Gastrocnemius medialis (tissue), 4 donors: ENCODE measurements around the gene PRPF40B. TPM values are rescaled to one million over a fixed set of nuclear protein-coding genes. Genes with fewer than 3 reads are reported as not detected.

Experiments
- ATAC-seq, 2 donors: fragments of 150-250 bp; one replicate each; pipeline ENCODE4 v1.9.1; 2016
- DNase-seq, 2 donors: peaks; one replicate each; pipeline ENCODE4 v3.0.0-alpha.2; 2019
- H3K27ac ChIP-seq, 4 donors: fragments of 200-600 bp; sonication (generic); 1 replicate in 1 of 4; 2 replicates in 3 of 4; pipeline ENCODE4 v1.5.1; 2016 to 2018; ENCODE audit warnings: mild to moderate bottlenecking in 2 of 4, moderate library complexity in 1 of 4
- H3K27me3 ChIP-seq, 3 donors: fragments of 200-600 bp; sonication (generic) in 2 of 3; 1 replicate in 1 of 3; 2 replicates in 2 of 3; pipeline versions ENCODE4 v1.5.1 to v1.6.0; 2016 to 2019; ENCODE audit warnings: mild to moderate bottlenecking in 1 of 3, moderate library complexity in 1 of 3
- H3K36me3 ChIP-seq, 2 donors: fragments of 200-600 bp; sonication (generic) in 1 of 2; one replicate each; pipeline ENCODE4 v1.5.1; 2017 to 2018
- H3K4me1 ChIP-seq, 2 donors: fragments of 200-600 bp; sonication (generic) in 1 of 2; one replicate each; pipeline ENCODE4 v1.5.1; 2016 to 2017; ENCODE audit warnings: mild to moderate bottlenecking in 2 of 2
- H3K4me3 ChIP-seq, 4 donors: fragments of 200-600 bp; sonication (generic) in 3 of 4; 1 replicate in 1 of 4; 2 replicates in 3 of 4; pipeline ENCODE4 v1.5.1; 2016 to 2019; ENCODE audit warnings: mild to moderate bottlenecking in 2 of 4
- H3K9me3 ChIP-seq, 3 donors: fragments of 200-600 bp; sonication (generic) in 2 of 3; 1 replicate in 1 of 3; 2 replicates in 2 of 3; pipeline ENCODE4 v1.5.1; 2016 to 2019
- CTCF ChIP-seq, 5 experiments: fragments of 450-650 bp in 3 of 5; fragments of 200-600 bp in 2 of 5; sonication (generic) in 2 of 5; IDR thresholded peaks in 4 of 5; conservative IDR thresholded peaks in 1 of 5; 1 replicate in 4 of 5; 2 replicates in 1 of 5; pipeline ENCODE4 v1.5.1; 2016 to 2019; ENCODE audit warnings: antibody characterized with exemption in 5 of 5, mild to moderate bottlenecking in 3 of 5, moderate library complexity in 3 of 5
- POLR2A ChIP-seq, 2 donors: fragments of 450-650 bp; IDR thresholded peaks; one replicate each; pipeline ENCODE4 v1.6.1; 2017; ENCODE audit warnings: antibody characterized with exemption in 2 of 2, mild to moderate bottlenecking in 2 of 2, moderate library complexity in 2 of 2
- in situ Hi-C, 4 donors: fragments of 200-750 bp; cut with MboI; loops; one replicate each; pipeline versions ENCODE4 v1.15.0 to v1.8.0; 2017; ENCODE audit warnings: low sequenced_read_pairs in 4 of 4
- intact Hi-C: fragments of 100-400 bp; cut with DNase I; formaldehyde crosslinking; loops from one replicate; pipeline ENCODE4 v1.15.1; 2023; ENCODE audit warnings: low total_unique reads
- total RNA-seq, 4 donors: library from RNA; depleted of rRNA; stranded (reverse); fragments of >200 nt; gene quantifications; one replicate each; pipeline versions ENCODE4 v1.1.0 to v1.2.3, GENCODE V29; 2016

PRPF40B gene
- total RNA-seq, 4 donors from 2014 or later, result 17.6 to 21.3 (median 20.2) TPM

- no peak overlapping the region for H3K4me3 ChIP-seq
- peaks cover 5 to 11% of the 10 kb centered on the region in 2 donors for H3K4me1 ChIP-seq
- ATAC-seq, result no peak
- no peak for DNase-seq
- in situ Hi-C loops (no loop called here), intact Hi-C loops (no loop called here)
- H3K27me3 ChIP-seq, result no peaks in the 10 kb centered on the region
- H3K27ac ChIP-seq, result no peak overlapping the region
- no peaks in the 10 kb centered on the region for H3K9me3 ChIP-seq
- peaks cover 0 to 21% of the 10 kb centered on the region in 2 donors for H3K36me3 ChIP-seq
- no peak for TF ChIP-seq POLR2A (IDR thresholded peaks at IDR 0.05)
- TF ChIP-seq CTCF (IDR thresholded peaks at IDR 0.05 in 4 of 5, conservative IDR thresholded peaks at IDR 0.05 in 1 of 5), result no peak
These were observed 9.8 kb downstream of the PRPF40B start for GRCh38 chr12:49632986-49633702.

GRCh38 chr12:49633703-49634345 is 10.5 kb downstream of the PRPF40B start:
- no peaks in the 10 kb centered on the region for H3K9me3 ChIP-seq
- in situ Hi-C loops, result no loop called here
- H3K27ac ChIP-seq, result no peak overlapping the region
- ATAC-seq, result no peak
- intact Hi-C loops, result no loop called here
- H3K4me3 ChIP-seq, result no peak overlapping the region
- TF ChIP-seq POLR2A (IDR thresholded peaks at IDR 0.05), result no peak
- no peak for TF ChIP-seq CTCF (IDR thresholded peaks at IDR 0.05 in 4 of 5, conservative IDR thresholded peaks at IDR 0.05 in 1 of 5)
- H3K4me1 ChIP-seq, result peaks cover 5 to 11% of the 10 kb centered on the region in 2 donors
- peaks cover 0 to 23% of the 10 kb centered on the region in 2 donors for H3K36me3 ChIP-seq
- no peaks in the 10 kb centered on the region for H3K27me3 ChIP-seq
- DNase-seq, result no peak

- DNase-seq, result no peak
- Histone ChIP-seq H3K9me3 (no peaks in the 10 kb centered on the region), H3K4me1 (peaks cover 5 to 11% of the 10 kb centered on the region in 2 donors), H3K4me3 (no peak overlapping the region), H3K27me3 (no peaks in the 10 kb centered on the region), H3K36me3 (peaks cover 0 to 23% of the 10 kb centered on the region in 2 donors), H3K27ac (no peak overlapping the region)
- in situ Hi-C loops, result no loop called here
- no peak for ATAC-seq
- intact Hi-C loops, result no loop called here
- TF ChIP-seq POLR2A (IDR thresholded peaks at IDR 0.05) (no peak), CTCF (IDR thresholded peaks at IDR 0.05 in 4 of 5, conservative IDR thresholded peaks at IDR 0.05 in 1 of 5) (no peak)
These were observed 11.7 kb downstream of the PRPF40B start for GRCh38 chr12:49635036-49635435.

- in situ Hi-C loops, result no loop called here
- H3K4me3 ChIP-seq, result no peak overlapping the region
- H3K27me3 ChIP-seq, result no peaks in the 10 kb centered on the region
- no peak for DNase-seq
- peaks cover 9 to 15% of the 10 kb centered on the region in 2 donors for H3K4me1 ChIP-seq
- no peak overlapping the region for H3K27ac ChIP-seq
- TF ChIP-seq CTCF (IDR thresholded peaks at IDR 0.05 in 4 of 5, conservative IDR thresholded peaks at IDR 0.05 in 1 of 5) (no peak), POLR2A (IDR thresholded peaks at IDR 0.05) (no peak)
- H3K9me3 ChIP-seq, result no peaks in the 10 kb centered on the region
- H3K36me3 ChIP-seq, result peaks cover 0 to 23% of the 10 kb centered on the region in 2 donors
- intact Hi-C loops, result loop anchor here (2.0 kb wide), 1 partner anchor 71 kb away; the partner anchor contains the start of gene FMNL3
- no peak for ATAC-seq
These were observed 12.3 kb downstream of the PRPF40B start for GRCh38 chr12:49635656-49636055.
